Stimulated activated CD8-positive, alpha-beta memory T cell treated with anti-CD3 and anti-CD28 coated beads, Interleukin-4, amount 100 ng/mL, for 1 hour (primary cell): Measurements from ENCODE around the gene GPRC5C.

ENCODE experiments used
- DNase-seq, 2 donors: peaks; one replicate each; pipeline ENCODE4 v3.0.0-alpha.2; 2020; ENCODE audit warnings: low read depth in 2 of 2, low spot score in 1 of 2

Gene GPRC5C

DNA sequence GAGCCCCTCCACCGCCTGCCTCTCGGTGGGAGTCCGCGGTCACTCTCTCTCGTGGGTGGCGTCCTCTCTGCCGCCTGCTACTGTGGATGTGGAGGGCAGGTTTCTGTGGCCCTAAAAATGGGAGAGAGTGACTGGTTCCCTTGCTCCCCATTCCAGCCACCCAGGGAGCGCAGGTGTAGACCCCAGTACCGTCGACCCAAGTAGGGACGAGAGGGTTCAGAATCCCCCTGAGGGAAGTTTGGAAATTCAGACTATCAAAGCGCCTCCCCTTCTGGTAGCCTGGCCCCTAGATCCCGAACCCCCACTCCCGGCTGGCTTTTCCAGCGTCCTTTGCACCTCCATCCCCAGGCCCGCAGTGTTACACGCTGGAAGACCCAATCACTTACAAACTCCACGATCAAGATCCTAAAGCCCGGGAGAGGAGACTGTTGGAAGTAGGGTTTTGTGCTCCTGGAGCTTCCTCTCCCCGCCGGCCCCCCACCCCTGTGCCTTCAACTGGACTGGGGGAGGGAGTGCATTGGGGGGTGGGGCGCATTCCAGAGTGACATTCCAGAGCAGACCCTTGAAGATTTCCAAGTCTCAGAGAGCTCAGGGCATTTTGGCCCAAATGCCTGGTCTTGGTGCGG is 991 bp downstream of the GPRC5C start:
- no peak for DNase-seq

GRCh38 chr17:74433421-74434121 is 1.7 kb downstream of the GPRC5C start:
- no peak for DNase-seq

GRCh38 chr17:74435775-74436359 is 4.0 kb downstream of the GPRC5C start:
- no peak for DNase-seq

GRCh38 chr17:74437702-74438101 is 5.8 kb downstream of the GPRC5C start:
- DNase-seq: no peak

GRCh38 chr17:74439691-74440567 is 8.0 kb downstream of the GPRC5C start:
- no peak for DNase-seq

GRCh38 chr17:74441537-74441936 is 9.6 kb downstream of the GPRC5C start:
- DNase-seq: no peak

DNA sequence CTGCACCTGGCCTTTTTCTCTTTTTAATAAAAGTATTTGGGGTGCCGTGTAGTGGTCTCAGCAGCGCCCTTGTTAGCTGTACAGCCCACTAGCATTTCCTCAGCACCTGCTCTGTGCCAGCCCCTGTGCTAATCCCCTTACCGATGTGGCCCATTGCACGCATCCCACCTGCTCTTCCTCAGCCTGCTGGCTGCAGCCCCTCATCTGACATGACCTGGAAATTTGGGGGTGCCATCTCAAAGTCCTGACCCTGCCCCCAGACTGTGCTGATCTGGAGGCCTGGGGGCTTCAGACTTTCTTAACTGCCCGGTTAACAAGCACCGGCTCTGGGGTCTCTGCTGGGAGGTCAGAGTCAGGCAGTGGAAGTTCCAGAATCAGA is 10.4 kb downstream of the GPRC5C start:
- DNase-seq: no peak

GRCh38 chr17:74442670-74443515 is 11.0 kb downstream of the GPRC5C start:
- DNase-seq: no peak

DNA sequence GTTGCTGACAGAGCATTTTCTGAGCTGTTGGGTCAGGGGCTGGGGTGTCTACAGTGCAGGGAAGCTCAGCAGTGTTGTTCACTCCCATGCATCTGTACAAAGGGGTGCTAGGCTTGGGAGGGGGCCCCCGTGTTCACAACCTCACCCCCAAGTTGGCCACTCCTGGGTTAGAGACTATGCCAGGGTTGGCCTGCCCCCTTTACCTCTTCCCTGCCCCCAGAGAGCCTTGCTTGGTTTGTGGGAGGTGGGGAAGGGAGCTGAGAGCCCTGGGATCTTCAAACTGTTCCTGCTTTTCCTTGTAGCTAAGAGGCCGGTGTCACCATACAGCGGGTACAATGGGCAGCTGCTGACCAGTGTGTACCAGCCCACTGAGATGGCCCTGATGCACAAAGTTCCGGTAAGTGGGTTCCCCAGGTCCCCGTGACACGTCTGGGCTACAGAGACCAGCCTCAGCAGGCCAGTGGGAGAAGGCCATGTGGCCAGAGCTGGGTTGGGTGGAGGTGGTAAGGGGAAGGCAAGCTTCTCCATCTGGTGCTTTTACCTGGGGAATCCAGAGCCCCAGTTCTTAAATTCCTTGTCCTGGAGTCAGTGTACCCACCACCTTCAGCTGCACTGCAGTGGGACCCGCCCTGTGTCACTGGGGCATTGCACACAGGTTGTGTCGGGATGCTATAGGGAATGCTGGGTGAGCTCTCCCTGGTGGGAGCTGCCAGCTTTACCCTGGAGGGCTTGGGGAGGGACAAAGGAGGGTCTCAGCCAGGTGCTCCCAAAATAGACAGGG is 11.8 kb downstream of the GPRC5C start:
- no peak for DNase-seq

- no peak for DNase-seq
Observed at GRCh38 chr17:74444406-74444805, 12.5 kb downstream of the GPRC5C start.

DNA sequence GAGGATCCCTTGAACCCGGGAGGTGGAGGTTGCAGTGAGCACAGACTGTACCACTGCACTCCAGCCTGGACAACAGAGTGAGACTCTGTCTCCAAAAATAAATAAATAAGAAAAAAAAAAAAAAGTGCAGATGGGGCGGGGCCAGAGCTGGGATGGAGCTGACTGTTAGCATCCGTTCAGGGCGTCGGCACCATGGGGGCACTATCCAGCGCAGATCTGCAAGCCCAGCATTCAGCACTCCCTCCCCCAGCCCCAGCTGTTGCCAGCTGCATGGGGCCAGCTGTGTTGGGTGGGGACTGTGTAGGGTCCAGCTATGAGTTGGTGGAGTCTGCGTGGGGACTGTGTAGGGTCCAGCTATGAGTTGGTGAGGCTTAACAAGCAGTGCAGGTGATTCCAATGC is 13.3 kb downstream of the GPRC5C start:
- DNase-seq: no peak

- DNase-seq: no peak
Observed at GRCh38 chr17:74446551-74447500, 14.9 kb downstream of the GPRC5C start.

DNA sequence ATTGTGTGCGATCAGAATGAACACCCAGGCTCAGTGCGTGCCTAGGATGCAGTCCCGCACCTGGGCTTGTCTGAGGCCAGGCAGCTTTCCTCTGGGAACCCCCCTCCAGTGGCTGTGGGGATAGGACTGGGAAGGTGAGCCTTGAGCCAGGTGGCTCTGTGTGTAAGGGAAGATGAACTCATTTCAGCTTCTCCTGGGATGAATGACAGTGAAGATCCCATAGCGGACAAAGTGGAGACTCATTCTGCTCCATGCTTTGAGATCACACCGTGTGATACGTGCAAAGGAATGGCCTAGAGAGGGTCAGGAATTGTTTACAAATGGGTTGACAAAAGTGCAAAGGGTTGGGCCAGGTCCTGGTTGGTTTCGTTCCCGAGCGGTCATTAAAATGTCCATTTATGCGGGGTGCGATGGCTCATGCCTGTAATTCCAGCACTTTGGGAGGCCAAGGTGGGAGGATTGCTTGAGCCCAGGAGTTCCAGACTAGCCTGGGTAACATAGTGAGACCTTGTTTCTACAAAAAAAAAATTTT is 15.8 kb downstream of the GPRC5C start:
- DNase-seq: no peak

DNA sequence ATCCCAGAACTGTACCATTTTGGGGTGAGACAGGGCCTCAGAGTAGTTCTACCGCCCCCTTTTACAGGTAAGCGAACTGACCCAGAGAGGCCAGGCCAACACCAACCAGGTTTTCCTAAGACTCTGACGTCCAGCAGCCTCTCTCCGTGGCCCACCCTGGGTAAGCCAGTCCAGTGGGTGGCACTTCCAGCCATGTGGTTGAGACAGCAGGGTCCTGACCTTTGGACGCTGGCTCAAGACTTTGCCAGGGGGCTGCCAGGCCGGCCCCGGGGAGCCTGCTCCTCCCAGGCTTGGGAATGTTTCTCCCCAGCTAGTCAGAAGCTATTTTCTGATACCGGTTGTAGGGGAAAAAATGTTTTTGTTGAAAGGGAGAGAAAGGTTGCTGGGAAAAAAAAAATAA is 16.9 kb downstream of the GPRC5C start:
- DNase-seq: no peak

- no peak for DNase-seq
Observed at GRCh38 chr17:74449306-74449705, 17.4 kb downstream of the GPRC5C start.

DNA sequence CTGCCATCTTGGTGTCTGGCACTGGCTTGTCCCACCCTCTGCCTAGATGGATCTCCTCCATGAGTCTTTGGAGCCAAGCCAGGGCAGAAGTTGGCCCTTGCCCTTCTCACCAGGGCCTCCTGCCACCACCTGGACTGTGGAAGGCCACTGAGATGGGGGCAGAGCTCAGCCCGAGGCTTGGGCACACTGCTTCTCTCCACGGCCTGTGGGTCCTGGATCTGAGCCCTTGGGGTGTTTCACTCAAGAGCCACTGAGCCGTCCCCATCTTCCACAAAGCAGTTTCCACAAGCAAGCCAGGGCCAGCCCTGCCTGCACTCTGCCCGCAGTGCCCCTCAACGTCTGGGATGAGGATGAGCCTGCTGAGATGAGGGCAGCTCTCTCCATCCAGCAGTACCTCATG is 17.9 kb downstream of the GPRC5C start:
- DNase-seq: no peak

GRCh38 chr17:74450231-74450630 is 18.3 kb downstream of the GPRC5C start:
- no peak for DNase-seq

DNA sequence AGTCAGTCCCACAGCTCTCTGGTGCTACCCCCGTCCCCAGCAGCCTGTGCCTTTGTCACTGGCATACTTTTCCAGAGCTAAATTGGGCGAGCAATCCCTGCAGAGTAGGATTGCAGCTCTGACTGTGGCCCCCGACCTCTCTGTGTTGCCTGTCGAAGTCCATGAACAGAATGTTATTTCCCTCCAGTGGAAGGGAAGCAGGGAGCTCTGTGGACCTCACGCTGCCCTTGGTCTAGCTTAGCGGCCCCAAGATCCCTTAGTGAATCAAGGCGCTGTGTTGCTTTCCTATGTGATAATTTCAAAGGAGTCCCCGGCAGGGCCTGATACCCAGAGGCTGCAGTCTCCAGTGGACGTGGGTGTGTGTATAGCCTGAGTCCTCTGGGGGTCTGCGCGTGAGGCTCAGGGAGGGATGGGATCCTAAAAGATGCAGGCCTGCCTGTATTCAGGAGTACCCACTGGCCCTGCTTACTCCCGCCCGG is 19.1 kb downstream of the GPRC5C start:
- no peak for DNase-seq

- DNase-seq: no peak
Observed at GRCh38 chr17:74451557-74451956, 19.7 kb downstream of the GPRC5C start.
